ES-I3 (cell line): Measurements from ENCODE around the gene PCCA.

ENCODE experiments used
- H3K36me3 ChIP-seq: 2 replicates; pipeline ENCODE4 v1.6.1; 2013; ENCODE audit warnings: mild to moderate bottlenecking, low read length, control low read depth, moderate library complexity; ENCODE audit not compliant: insufficient read depth
- H3K4me1 ChIP-seq: 2 replicates; pipeline ENCODE4 v1.6.1; 2013; ENCODE audit warnings: mild to moderate bottlenecking, control low read depth, low read length; ENCODE audit not compliant: insufficient read depth
- H3K9ac ChIP-seq: 2 replicates; pipeline ENCODE4 v1.6.1; 2013; ENCODE audit warnings: low read depth, mild to moderate bottlenecking, low read length, moderate library complexity
- H3K9me3 ChIP-seq: 2 replicates; pipeline ENCODE4 v1.6.1; 2013; ENCODE audit warnings: mild to moderate bottlenecking, low read length, moderate library complexity; ENCODE audit not compliant: control insufficient read depth, insufficient read depth

PCCA gene

DNA sequence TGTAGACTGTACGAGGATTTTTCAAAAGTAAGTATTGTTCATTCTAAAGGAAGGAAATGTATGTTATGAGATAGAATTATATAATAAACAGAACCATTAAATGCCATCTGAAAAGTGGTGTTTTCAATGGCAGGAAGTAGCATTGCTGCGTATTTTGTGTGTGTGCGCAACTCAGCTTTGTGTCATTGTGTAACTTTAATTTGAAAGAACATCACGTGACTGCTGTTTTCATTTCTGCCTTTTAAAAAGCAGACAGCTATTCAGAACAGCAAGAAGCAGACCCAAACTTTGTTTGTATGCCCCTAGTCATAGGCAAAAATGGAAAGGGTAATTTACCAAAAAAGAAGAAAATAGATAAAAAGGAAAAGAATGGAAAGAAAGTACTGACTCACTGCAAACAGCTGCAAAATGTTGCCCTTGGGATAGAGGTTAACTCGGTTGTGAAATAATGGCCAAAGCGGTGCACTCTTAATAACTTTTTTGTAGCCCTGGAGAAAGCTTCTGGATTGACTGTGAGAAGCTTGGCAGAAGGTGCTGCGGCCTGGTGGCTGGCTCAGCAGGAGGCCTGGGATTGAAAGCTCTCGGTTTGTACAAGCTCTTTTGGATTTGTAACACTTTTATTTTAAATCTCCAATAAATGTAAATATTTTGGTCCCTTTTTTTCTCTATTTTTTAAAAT, 402.4 kb downstream of the PCCA start:
- Histone ChIP-seq H3K4me1 (peaks cover 30% of the 10 kb centered on the region), H3K36me3 (no peaks in the 10 kb centered on the region), H3K9ac (peak overlapping the region; percentile 12; the same call in 1 of the 2 replicates), H3K9me3 (no peaks in the 10 kb centered on the region; the same call in 1 of the 2 replicates)

DNA sequence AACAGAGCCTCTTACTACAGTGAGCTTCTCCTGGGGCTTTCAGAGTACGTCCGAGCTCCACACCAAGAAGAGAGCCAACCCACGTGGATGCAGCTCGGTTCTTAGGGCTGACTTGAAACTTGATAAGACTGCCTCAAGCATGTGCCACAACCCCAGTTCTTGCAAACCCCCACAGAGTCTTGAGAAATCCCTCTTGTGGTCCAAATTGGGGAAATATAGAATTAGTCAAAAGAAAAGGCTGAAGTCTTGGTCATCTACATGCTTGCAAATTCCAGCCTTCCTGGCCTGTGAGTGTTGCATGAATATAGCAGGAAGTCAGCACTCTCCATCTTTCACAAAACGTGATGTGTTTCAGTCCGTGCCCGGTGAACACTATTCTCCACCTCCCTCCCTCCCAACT, 404.5 kb downstream of the PCCA start:
- H3K36me3 ChIP-seq, result no peaks in the 10 kb centered on the region
- H3K9me3 ChIP-seq, result no peaks in the 10 kb centered on the region; the same call in 1 of the 2 replicates
- no peak overlapping the region for H3K9ac ChIP-seq
- peaks cover 20% of the 10 kb centered on the region for H3K4me1 ChIP-seq

DNA sequence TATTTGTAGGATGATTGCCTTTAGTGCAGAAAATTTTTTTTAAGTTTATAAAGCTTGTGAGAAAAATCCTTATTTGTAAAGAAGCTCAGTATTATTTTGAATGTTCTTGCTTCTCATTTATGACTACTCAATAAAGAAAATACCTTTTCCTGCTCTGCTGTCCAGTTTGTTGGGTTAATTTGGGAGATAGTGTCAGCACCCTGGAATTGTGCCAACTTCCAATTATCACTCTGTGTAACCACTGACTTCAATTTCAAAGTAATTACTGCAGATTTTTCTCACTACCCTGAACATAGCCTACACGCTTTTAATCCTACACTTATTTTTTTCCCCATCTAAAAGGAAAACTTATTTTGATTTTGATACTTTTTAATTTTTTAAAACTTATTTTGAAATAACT, 406.6 kb downstream of the PCCA start:
- no peaks in the 10 kb centered on the region; the same call in 1 of the 2 replicates for H3K9me3 ChIP-seq
- H3K4me1 ChIP-seq, result peaks cover 17% of the 10 kb centered on the region

DNA sequence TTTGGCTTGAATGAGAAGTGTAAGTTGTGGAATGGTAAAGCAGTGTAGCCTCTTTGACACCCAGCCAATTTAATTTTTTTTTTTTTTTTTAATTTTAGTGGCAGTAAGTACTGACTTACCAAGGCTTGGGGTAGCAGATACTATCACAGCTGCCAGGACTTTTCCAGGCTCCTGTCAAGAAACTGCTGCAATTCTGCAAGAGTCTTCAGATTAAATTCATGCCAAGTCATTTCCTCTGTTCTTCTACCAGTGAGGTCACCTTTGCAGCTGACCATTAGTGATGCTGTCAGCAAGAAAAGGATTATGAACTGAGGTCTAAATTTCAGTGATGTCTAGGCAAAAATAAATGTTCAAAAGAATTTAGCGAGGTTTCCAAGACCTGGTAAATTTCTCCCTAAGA, 408.5 kb downstream of the PCCA start:
- no peaks in the 10 kb centered on the region for H3K36me3 ChIP-seq
- no peaks in the 10 kb centered on the region; the same call in 1 of the 2 replicates for H3K9me3 ChIP-seq
- H3K9ac ChIP-seq, result no peak overlapping the region
- peaks cover 8% of the 10 kb centered on the region; the same call in 1 of the 2 replicates for H3K4me1 ChIP-seq

More for the DNA sequence above, 406.6 kb downstream of the PCCA start:
- Histone ChIP-seq H3K9ac (no peak overlapping the region), H3K36me3 (no peaks in the 10 kb centered on the region)

DNA sequence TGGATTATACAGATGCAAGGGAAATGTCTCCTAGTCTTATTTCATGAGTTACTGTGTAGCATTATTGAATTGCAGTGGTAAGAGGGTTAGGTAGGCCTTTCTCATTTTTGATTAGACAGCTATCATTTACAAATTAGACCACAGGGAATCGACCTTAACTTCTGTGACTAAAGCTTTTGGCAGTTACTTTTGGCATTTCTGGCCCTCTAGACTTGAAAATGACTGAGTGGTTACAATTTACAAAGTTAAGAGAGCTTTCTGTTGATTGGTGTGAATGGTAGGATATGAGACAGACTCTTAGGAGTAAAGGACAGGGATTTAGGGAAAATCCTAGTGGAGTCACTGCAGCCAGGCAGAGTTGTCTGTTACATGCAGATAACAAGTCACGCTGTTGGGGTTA, 413.6 kb downstream of the PCCA start:
- H3K9ac ChIP-seq, result no peak overlapping the region
- H3K9me3 ChIP-seq, result no peaks in the 10 kb centered on the region
- H3K36me3 ChIP-seq, result no peaks in the 10 kb centered on the region
- H3K4me1 ChIP-seq, result peaks cover 10% of the 10 kb centered on the region; the same call in 1 of the 2 replicates

DNA sequence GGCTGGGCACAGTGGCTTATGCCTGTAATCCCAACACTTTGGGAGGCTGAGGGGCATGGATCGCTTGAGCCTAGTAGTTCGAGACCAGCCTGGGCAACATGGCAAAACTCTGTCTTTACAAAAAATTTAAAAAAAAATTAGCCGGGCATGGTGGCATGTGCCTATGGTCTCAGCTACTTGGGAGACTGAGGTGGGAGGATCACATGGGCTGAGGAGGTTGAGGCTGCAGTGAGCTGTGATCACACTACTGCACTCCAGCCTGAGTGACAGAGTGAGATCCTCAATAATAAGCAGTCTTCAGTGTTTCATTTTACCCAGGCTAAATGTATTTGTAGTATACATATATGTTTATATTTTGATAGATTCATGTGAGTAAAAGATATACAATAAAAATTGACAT, 414.7 kb downstream of the PCCA start:
- Histone ChIP-seq H3K9me3 (no peaks in the 10 kb centered on the region), H3K9ac (no peak overlapping the region), H3K36me3 (no peaks in the 10 kb centered on the region), H3K4me1 (peaks cover 16% of the 10 kb centered on the region)

DNA sequence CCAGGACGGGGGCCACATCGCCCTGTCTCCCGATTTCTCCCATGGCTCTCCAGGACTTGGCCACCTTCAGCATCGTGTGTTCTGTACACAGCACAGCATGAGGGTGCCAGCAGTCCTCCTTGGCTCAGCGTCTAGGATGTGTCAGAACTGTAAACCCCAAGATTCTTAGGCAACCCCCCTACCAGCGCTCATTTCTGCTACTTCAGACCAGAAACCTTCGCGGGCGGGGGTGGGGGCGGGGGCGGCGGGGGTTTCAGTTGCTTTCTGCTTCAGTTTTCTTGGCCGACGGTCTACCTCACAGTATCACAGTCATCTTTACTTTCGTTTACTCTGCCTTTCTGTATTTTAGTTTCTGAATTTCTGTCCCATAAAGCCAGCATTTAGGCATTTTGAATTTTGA, 417.3 kb downstream of the PCCA start:
- peaks cover 33% of the 10 kb centered on the region for H3K4me1 ChIP-seq
- H3K9me3 ChIP-seq, result no peaks in the 10 kb centered on the region
- no peaks in the 10 kb centered on the region for H3K36me3 ChIP-seq
- no peak overlapping the region for H3K9ac ChIP-seq

DNA sequence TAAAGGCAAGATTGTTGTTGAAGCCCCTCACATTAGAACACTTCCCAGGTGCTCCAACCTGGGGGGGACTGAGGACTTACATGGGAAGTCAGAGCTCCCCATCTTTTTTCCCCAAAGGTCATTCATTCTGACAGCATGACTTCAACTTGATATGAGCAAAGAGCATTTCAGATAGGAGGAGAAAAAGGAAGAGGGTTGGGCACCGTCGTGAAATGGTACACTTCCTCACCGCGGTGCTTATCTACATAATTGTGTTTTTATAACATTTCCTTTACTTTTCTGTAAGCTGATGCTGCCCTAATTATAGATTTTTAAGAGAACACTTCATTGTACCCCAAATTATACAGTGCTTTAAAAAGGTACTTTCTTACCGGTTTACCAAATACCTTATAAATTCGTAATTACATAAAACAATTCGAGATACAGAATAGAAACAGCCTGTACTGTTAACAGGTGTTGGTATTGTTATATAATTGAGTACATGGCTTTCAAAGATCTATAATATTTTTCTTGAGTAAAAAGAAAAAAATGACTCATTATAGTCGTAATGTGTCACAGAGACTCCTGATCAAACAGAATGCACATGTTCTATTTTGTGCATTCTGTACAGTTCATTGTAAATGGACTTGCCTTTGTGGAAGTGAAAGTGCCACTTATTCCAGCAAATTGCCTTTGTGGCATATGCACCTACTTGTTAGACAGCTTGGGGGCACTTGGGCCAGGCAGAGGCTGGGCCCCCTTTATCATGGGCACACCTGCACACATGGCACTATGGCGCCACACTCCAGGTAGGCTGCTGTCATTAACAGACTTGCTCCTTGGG, 417.9 kb downstream of the PCCA start:
- no peak overlapping the region for H3K9ac ChIP-seq

DNA sequence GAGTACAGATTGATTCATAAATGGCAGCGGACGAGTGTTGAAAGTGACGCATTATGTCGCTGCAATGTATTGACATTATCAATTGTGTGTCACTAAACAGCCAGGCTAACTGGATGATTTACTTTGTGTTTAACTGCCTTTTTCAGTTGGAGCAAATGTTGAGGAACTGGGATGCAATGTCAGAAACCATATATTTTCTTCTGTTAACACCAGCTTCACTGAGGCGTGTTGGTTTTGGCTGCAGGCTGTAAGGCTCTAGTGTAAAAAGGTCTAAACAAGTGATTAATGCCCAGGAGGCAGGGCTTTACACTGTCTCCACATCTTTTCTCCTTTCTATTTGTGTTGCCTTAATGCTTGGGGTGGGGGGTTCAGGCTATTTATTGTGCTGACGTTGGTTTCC, 419.6 kb downstream of the PCCA start:
- Histone ChIP-seq H3K9me3 (no peaks in the 10 kb centered on the region), H3K9ac (no peak overlapping the region), H3K4me1 (peaks cover 41% of the 10 kb centered on the region), H3K36me3 (no peaks in the 10 kb centered on the region)

More for the DNA sequence above, 417.9 kb downstream of the PCCA start:
- H3K9me3 ChIP-seq, result no peaks in the 10 kb centered on the region
- no peaks in the 10 kb centered on the region for H3K36me3 ChIP-seq
- H3K4me1 ChIP-seq, result peaks cover 39% of the 10 kb centered on the region

DNA sequence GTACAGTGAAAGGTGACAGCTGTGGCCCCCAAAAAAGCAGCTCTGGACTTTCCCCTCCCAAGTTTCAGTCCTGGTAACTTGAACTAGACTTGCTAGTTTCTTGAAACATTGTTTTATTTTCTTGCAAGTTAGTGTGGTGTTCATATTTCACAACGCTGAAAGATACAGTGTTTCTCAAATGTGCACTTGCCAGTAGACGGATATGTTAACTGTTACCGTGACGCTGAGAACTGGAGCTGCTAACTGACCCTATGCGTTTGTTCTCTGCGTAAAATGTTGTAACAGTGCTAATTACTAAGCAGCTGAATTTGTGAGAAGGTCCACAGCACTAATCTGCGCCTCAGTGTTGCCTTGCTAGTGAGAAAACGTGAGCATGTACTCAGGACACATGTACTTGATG, 420.1 kb downstream of the PCCA start:
- Histone ChIP-seq H3K4me1 (peaks cover 47% of the 10 kb centered on the region), H3K9ac (no peak overlapping the region), H3K9me3 (no peaks in the 10 kb centered on the region), H3K36me3 (no peaks in the 10 kb centered on the region)

DNA sequence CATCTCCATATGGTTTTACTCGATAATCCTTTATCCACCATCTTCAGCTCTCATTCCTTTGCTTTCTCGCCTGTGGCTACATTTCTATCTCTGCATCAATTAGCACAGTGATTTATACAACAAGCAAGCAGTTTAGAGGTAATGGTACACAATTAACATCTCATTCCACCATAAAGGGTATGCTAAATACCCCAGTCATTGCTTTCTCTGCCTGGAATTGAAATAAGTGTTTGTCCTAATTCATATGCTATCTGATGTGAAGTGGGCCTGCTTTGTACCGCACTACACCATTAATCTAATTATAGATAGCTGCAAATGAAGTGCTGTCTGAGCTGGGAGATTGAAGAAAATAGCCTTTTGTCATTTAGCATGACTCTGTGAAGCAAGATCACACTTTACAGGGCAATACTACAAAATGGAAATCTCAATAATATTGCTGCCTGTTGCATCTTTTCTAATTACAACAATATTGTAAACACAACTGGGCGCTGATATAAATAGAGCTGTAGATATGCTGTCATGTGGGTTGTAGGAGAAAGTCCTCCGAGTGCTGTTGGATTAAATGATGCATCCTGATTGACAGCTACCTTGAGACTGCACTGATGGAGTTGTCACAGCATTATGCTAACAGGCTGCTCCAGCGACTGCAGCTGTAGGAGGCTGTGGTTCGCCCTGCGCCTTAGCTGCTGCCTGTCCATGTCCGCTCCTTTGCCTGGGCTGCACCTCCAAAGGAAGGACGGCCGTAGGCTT, 421.5 kb downstream of the PCCA start:
- Histone ChIP-seq H3K4me1 (peaks cover 54% of the 10 kb centered on the region), H3K9ac (peak overlapping the region; percentile 3; the same call in 1 of the 2 replicates), H3K36me3 (no peaks in the 10 kb centered on the region), H3K9me3 (no peaks in the 10 kb centered on the region)

DNA sequence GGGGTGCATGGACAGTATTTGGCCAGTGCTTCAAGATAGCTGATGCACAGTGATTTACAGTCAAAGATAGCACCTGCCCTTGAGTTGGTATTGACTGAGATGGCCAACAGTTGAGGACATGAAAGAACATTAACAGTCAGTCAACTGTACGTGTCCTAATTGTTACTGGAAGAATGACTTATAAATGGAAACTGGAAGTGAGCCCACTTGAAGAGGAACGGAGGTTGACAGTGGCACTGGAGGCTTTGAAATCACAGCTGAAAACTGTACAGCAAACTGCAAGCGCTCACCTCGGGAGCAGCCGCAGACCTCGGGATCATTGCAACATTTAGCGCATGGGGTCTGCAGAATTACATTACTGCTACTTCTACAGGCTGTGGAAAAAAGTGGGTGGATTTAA, 422.6 kb downstream of the PCCA start:
- Histone ChIP-seq H3K9me3 (no peaks in the 10 kb centered on the region), H3K9ac (no peak overlapping the region), H3K4me1 (peaks cover 54% of the 10 kb centered on the region), H3K36me3 (no peaks in the 10 kb centered on the region)

DNA sequence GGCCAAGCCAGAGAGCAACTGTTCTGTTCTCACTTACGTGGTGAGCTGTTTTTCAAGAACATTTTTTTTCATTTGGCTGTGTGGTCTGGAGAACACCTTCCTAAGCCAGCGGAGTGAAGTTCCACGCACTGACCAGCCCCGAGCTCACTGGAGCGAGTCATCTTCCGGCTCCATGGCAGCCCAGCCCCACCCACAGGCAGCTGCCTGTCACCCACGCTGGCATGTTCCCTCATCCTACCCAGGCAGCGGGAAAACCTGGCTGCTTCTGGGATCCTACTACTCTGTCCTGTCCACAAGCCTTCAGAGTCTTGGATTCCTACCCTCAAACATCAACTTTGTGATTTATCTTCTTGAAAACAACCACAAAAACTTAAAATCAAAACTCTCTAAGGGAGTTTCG, 423.5 kb downstream of the PCCA start:
- Histone ChIP-seq H3K36me3 (no peaks in the 10 kb centered on the region), H3K4me1 (peaks cover 58% of the 10 kb centered on the region), H3K9me3 (no peaks in the 10 kb centered on the region), H3K9ac (no peak overlapping the region)

DNA sequence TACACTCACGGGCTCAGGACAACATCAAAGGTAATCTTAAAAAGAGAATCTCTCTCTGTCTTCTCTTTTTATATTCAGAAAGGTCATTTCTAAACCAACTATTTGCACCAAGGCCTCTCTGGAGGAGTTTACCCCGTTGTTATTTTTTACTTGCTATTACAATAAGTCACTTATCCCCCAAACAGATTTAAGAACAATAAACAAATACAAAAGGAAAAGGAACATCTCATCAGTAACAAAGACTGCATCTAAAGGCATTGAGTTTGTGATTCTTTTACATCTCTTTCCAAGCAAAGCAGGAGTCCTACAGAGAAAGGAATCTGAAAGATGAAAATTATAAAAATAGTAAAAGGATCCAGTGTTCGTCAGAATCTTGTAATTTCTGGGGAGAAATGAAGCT, 424.3 kb downstream of the PCCA start:
- no peaks in the 10 kb centered on the region for H3K9me3 ChIP-seq
- no peak overlapping the region for H3K9ac ChIP-seq
- H3K4me1 ChIP-seq, result peaks cover 64% of the 10 kb centered on the region
- H3K36me3 ChIP-seq, result no peaks in the 10 kb centered on the region
